Right lobe of liver (tissue), 4 donors: Measurements from ENCODE around the gene MST1.
A peak's percentile ranks its signal among the peaks of the same experiment; 100 is the strongest.

Experiments used
- CTCF ChIP-seq, 4 donors: fragments of 200-600 bp in 3 of 4; fragments of 450-650 bp in 1 of 4; IDR thresholded peaks; one replicate each; pipeline versions ENCODE4 v1.5.1 to v1.8.0; 2016 to 2022; ENCODE audit warnings: antibody characterized with exemption in 4 of 4, mild to moderate bottlenecking in 2 of 4
- POLR2A ChIP-seq: fragments of 450-650 bp; IDR thresholded peaks from one replicate; pipeline ENCODE4 v1.6.1; 2017; ENCODE audit warnings: antibody characterized with exemption, mild to moderate bottlenecking
- donor health status: DM: no; HTN: no; CAD: no.
- donor health status: DM: no; HTN: no; CAD: no.
- donor health status: DM: no; HTN: yes; CAD: no.

- TF ChIP-seq CTCF (IDR thresholded peaks at IDR 0.05) (peak in 1 of 4 donors; percentile 5), POLR2A (no peak)
Measured at GRCh38 chr3:49668414-49668797, 20.9 kb downstream of the MST1 start.
